Erythroblast (primary cell): ENCODE results near the gene ISLR2.

Source experiments
- GATA1 ChIP-seq: IDR thresholded peaks from 2 replicates; pipeline ENCODE4 v1.6.1; 2011; ENCODE audit warnings: low read depth, mild to moderate bottlenecking, control low read depth, low read length, moderate library complexity
- POLR2A ChIP-seq: IDR thresholded peaks from 2 replicates; pipeline ENCODE4 v1.6.1; 2011; ENCODE audit warnings: mild to moderate bottlenecking, low read length

DNA sequence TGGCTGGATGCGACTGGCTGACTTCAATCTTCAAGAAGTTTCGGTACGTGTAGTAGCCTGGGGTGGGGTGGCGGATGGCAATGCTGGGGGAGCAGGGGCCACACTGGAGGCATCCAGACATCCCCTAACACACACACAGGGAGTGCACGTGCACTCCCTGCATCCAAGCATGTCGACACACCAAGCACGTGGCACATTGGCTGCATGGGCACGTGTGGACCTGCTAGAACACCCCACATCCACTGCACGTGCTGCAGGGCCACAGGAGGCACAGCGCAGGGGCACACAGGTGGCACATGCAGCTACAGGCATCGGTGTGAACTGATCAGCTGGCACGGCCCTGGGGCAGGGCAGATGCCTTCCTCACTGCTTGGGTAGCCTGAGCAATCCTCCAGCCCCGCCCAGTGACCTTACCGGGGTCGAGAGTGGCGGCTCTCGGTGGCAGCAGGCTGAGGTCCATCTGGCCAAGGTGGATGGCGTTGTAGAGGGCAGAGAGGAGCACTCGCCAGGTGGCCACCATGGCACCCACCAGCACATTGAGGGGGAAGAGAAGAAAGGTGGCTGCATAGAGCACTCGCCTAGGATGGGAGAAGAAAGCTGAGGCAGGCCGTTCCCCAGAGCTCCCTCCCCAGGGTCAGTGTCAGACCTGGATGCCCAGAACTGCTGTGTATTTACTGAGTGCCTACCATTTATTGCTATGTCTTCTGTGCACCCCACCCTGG, 50.7 kb downstream of the ISLR2 start:
- TF ChIP-seq POLR2A = no peak
- no peak for TF ChIP-seq GATA1
